GM18505 (cell line): ENCODE data around the gene MYOM1.
"Not testable (repeated sequence)": the region's sequence is repeated elsewhere in the genome, so short reads cannot be mapped to it uniquely, and the experiment has no call there.

Source experiments
- ATAC-seq: cut with Tn5 transposase; IDR thresholded peaks from one replicate; pipeline ENCODE4 v1.9.1; 2021; ENCODE audit not compliant: unreplicated experiment
- POLR2A ChIP-seq: IDR thresholded peaks from 4 replicates; pipeline ENCODE4 v1.6.1; 2011; ENCODE audit warnings: borderline replicate concordance; ENCODE audit not compliant: insufficient read depth, insufficient read length; ENCODE audit errors: extremely low read depth

Gene MYOM1

DNA sequence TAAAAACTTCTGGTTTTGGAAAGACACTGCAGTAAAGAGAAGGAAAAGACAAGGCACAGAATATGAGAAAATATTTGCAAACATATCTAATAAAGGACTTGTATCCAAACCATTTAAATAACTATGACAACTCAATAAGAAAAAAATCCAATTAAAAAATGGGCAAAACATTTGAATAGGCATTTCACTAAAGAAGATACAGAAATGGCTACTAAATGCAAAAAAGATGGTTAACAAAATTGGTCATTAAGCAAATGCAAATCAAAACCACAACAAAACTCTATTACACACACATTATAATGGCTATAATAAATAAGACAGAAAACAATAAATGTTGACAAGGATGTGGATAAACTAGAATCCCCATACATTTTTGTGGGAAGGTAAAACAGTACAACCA, 14.5 kb downstream of the MYOM1 start:
- ATAC-seq, result no peak
- TF ChIP-seq POLR2A, result no peak

GRCh38 chr18:3199942-3200645, 19.7 kb downstream of the MYOM1 start:
- no peak for TF ChIP-seq POLR2A
- no peak for ATAC-seq

DNA sequence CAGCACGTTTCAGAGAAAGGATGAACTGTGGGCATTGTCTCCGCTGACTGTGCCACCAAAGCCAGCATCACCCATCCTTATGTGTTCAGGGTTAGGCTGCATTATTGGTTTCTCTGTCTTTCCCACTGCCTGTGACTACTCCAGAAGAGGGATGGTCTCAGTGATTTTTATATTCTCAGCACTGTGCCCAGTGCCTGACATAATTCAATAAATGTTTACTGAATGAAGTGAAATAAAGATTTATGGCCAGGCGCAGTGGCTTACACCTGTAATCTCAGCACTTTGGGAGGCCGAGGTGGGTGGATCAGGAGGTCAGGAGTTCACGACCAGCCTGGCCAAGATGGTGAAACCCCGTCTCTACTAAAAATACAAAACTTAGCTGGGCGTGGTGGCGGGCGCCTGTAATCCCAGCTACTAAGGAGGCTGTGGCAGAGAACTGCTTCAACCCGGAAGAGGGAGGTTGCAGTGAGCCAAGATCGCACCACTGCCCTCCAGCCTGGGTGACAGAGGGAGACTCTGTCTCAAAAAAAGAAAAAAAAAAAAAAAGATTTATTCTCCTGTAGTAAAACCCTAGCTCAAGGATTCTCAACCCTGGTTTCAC, 21.4 kb downstream of the MYOM1 start:
- ATAC-seq, result not testable (repeated sequence)

- no peak for TF ChIP-seq POLR2A
Measured at GRCh38 chr18:3194947-3195612, 24.7 kb downstream of the MYOM1 start.

GRCh38 chr18:3193331-3193730, 26.4 kb downstream of the MYOM1 start:
- ATAC-seq, result no peak
- no peak for TF ChIP-seq POLR2A

More at GRCh38 chr18:3194947-3195612, 24.7 kb downstream of the MYOM1 start:
- ATAC-seq, result no peak

DNA sequence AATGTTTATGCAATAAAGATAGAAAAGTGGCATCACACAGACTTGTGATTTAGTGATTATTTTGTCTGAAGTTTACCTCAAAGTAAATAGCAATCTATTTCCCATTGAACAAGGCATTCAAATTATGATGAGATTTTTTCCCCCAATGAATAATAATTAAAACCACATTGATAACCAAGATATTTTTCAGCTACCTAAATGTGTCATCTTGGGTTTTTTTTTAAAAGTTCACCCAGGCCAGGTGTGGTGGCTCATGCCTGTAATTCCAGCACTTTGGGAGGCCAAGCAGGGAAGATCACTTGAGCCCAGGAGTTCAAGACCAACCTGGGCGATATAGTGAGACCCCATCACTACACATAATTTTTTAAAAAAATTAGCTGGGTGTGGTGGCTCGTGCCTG, 27.0 kb downstream of the MYOM1 start:
- TF ChIP-seq POLR2A, result no peak
- ATAC-seq, result no peak

DNA sequence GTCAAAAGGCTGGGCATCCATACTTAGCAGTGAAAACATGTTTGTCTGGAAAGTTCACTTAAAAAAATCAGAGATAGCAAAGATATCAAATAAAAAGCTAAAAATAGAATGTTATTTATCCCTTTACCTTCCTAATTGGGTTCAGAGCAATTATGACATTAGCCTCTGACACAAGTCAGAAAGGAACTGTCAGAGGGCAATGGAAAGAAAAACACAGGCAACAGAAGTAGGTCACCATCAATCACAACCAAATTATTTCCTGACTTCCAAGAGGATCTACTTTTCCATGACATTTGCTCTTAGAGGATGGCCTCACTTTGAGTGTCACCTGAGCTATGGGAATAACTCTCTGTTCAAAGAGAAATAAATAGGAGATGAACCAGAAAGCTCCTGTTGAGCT, 27.5 kb downstream of the MYOM1 start:
- ATAC-seq, result no peak
- TF ChIP-seq POLR2A, result no peak

DNA sequence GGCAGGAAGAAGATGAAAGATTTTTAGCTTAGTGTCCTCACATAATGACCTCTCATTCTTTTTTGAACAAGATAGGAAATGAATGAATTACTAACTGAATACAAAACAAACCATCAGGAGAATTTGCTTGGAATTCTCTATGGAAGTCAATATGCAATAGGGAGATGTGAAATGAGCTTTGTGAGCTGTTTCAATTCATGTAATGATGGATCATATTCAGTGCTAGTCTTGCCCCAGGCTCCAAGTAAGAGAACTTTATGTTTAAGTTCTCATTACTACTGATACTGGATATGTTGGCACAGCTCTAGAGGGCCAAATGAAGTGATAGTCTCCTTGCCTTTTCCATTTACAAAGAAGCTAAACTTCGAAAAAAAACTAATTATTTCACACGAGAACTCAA, 29.2 kb downstream of the MYOM1 start:
- TF ChIP-seq POLR2A, result no peak
- no peak for ATAC-seq

DNA sequence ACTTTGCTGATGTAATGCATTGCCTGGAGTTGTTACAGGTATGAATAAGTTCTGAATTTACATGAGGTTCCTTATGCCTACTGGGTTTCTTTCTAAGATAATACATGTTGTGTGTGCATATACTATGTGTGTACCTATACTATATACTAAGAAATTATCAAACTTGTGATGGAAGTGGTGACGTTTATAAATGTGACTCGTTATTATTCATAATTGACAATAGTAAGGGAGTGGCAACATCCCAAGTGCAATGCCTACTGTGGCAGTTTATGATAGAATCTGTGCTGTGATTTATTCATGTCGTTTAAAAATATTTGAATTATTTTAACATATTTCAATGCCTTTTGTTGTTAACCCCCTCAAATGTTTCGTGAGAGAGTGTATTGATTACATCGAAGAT, 29.9 kb downstream of the MYOM1 start:
- TF ChIP-seq POLR2A, result no peak
- no peak for ATAC-seq

DNA sequence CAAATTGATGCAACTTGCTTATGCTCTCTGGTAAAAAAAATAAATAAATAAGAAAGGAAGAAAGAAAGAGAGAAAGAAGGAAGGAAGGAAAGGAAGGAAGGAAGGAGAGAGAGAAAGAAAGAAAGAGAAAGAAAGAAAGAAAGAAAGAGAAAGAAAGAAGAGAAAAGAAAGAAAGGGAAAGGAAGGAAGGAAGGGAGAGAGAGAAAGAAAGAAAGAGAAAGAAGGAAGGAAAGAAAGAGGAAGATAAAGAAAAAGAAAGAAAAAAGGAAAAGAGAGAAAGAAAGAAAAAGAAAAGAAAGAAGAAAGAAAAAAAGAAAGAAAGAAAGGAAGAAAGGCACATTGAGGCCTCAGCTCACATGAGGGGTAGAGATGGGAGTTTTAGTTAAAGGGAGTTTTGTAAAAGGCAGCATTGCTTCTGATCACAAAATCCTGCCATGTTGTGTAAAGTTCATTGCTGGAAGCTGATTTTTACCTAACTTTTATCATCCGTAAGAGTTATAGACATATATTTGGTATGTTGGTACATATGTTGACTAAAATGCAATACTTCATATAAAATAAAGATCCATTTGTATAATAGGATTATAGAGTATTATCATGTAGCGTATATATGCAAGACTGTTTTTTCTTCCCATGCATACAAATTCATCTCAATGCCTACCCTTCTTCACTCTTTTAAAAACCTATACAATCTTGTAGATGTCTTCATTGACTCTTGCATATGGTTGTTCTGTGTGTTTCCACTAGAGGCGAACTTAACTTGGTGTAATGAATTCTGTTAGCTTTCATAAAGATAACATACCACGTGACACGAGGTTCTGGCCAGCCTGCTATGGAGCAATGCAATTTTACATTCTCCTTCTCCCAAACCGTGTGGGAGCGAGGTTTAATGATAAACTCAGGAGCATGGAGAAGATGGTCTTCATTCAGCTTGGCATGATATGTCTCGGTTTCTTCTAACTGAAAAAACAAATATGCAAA, 32.8 kb downstream of the MYOM1 start:
- TF ChIP-seq POLR2A, result no peak
- no peak for ATAC-seq

- no peak for TF ChIP-seq POLR2A
- ATAC-seq, result no peak
Measured at GRCh38 chr18:3184275-3184963, 35.3 kb downstream of the MYOM1 start.

DNA sequence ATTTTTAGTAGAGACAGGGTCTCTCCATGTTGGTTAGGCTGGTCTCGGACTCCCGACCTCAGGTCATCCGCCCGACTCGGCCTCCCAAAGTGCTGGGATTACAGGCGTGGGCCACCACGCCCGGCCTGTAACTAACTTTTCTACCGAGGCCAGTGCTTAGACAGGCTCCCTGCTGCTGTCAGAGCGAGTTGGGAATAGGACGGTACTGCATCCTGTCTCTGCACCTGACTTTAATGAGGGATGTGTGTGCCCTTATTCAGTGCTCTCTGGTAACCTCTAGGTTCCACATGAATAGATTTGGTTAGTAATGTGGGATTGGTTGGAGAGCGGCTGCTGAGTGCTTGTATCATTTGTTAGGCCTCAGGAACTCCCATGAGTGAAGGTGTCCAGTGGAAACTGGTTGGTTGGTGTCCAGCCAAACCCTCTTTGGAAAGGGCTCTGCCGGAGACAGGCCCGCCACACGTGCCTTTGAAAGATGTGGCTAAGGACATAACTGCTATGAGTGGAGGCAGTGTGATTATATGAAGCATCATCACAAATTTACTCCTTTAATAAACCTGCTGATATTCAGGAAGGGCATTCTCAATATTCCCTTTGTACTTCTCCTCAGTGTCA, 36.6 kb downstream of the MYOM1 start:
- no peak for TF ChIP-seq POLR2A

More for the DNA sequence above, 36.6 kb downstream of the MYOM1 start:
- no peak for ATAC-seq
